ENCODE data around the gene OTUD3.

- TF ChIP-seq POLR2A (IDR thresholded peaks at IDR 0.05; ENCODE audit: low read depth, low read length) (no peak), POLR2AphosphoS5 (IDR thresholded peaks at IDR 0.05; ENCODE audit: low read depth, low read length) (no peak), TAF1 (IDR thresholded peaks at IDR 0.05; ENCODE audit: low read depth, low read length) (no peak), PAX5 (IDR thresholded peaks at IDR 0.05; ENCODE audit: insufficient read depth, low read length, severe bottlenecking) (no peak), SPI1 (IDR thresholded peaks at IDR 0.05; ENCODE audit: low read depth, low read length) (no peak)
Measured at GRCh38 chr1:19909392-19909791, 27.2 kb downstream of the OTUD3 start.

Measured in GM12891 (cell line).